ENCODE results near the gene DPM3. TPM values are rescaled to one million over a fixed set of nuclear protein-coding genes. Genes with fewer than 3 reads are reported as not detected.

DPM3 gene
- total and polyA plus RNA-seq, 2 of the 13 experiments (the other 11 are each of a cell fraction or from before 2014, with no cell fraction given) = 23.2 to 53.4 TPM

DNA sequence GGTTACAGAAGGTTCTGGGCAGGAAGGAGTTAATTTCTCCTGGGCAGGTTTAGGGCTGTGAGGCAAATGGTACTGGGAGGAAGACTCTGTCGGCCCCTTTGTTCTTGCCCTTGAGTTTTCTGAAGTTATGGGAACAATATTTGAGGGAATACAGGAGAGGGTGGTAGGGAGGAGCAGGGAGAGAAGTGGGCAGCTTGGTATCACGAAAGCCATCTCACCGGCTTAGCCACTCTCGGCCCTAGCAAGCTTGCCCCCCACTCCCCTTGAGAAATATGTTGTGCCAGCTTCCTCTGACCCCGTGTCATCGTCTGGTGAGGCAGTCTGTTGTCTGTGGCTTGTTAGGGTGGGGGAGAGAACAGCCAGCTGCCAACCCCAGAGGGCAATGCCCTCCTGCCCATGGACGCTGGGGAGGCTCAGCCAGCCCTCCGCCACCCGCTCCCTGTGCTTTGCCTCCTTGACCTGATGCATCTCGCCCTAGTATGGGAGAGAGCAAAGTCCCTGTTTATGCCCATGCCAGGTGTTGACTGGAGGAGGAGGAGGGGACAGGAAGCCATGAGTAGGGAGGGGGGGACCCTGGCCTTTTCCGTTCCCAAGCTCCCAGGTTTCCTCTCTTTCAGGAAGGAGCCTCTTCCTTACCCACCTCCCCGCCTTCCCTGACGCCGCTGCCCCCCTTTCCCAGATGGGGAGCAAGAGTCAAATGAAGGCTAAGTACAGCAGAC, 11.4 kb downstream of the DPM3 start (continued):
- TF ChIP-seq HNF1B (CRISPR knock-in tag; IDR thresholded peaks at IDR 0.05) = peak; percentile 81; the same call in 1 of the 2 replicates
- TF ChIP-seq ZNF737 (CRISPR knock-in tag; IDR thresholded peaks at IDR 0.05; ENCODE audit: borderline replicate concordance) = no peak
- TF ChIP-seq ZKSCAN5 (CRISPR knock-in tag; IDR thresholded peaks at IDR 0.05) = 0 out of 2 replicates have a peak, but pooled peaks have one; percentile 17
- no peak for TF ChIP-seq TBL1XR1 (IDR thresholded peaks at IDR 0.05; ENCODE audit: borderline replicate concordance, low read length, partially characterized antibody)
- TF ChIP-seq ZNF766 (CRISPR knock-in tag; IDR thresholded peaks at IDR 0.05; ENCODE audit: borderline replicate concordance) = no peak
- no peak for TF ChIP-seq ATAD3A (CRISPR knock-in tag; IDR thresholded peaks at IDR 0.05)
- no peak; the same call in 1 of the 2 replicates for TF ChIP-seq ZNF160 (CRISPR knock-in tag; IDR thresholded peaks at IDR 0.05)
- TF ChIP-seq ZHX2 (IDR thresholded peaks at IDR 0.05; ENCODE audit: low read depth) = peak; percentile 34; the same call in 1 of the 2 replicates
- TF ChIP-seq ZHX2 (CRISPR knock-in tag; IDR thresholded peaks at IDR 0.05; ENCODE audit: borderline replicate concordance) = no peak
- no peak for TF ChIP-seq ZNF724P (CRISPR knock-in tag; IDR thresholded peaks at IDR 0.05; ENCODE audit: borderline replicate concordance)
- TF ChIP-seq, protein P1, sequence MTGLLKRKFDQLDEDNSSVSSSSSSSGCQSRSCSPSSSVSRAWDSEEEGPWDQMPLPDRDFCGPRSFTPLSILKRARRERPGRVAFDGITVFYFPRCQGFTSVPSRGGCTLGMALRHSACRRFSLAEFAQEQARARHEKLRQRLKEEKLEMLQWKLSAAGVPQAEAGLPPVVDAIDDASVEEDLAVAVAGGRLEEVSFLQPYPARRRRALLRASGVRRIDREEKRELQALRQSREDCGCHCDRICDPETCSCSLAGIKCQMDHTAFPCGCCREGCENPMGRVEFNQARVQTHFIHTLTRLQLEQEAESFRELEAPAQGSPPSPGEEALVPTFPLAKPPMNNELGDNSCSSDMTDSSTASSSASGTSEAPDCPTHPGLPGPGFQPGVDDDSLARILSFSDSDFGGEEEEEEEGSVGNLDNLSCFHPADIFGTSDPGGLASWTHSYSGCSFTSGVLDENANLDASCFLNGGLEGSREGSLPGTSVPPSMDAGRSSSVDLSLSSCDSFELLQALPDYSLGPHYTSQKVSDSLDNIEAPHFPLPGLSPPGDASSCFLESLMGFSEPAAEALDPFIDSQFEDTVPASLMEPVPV (CRISPR knock-in tag; IDR thresholded peaks at IDR 0.05) = no peak
- TF ChIP-seq, protein P2, sequence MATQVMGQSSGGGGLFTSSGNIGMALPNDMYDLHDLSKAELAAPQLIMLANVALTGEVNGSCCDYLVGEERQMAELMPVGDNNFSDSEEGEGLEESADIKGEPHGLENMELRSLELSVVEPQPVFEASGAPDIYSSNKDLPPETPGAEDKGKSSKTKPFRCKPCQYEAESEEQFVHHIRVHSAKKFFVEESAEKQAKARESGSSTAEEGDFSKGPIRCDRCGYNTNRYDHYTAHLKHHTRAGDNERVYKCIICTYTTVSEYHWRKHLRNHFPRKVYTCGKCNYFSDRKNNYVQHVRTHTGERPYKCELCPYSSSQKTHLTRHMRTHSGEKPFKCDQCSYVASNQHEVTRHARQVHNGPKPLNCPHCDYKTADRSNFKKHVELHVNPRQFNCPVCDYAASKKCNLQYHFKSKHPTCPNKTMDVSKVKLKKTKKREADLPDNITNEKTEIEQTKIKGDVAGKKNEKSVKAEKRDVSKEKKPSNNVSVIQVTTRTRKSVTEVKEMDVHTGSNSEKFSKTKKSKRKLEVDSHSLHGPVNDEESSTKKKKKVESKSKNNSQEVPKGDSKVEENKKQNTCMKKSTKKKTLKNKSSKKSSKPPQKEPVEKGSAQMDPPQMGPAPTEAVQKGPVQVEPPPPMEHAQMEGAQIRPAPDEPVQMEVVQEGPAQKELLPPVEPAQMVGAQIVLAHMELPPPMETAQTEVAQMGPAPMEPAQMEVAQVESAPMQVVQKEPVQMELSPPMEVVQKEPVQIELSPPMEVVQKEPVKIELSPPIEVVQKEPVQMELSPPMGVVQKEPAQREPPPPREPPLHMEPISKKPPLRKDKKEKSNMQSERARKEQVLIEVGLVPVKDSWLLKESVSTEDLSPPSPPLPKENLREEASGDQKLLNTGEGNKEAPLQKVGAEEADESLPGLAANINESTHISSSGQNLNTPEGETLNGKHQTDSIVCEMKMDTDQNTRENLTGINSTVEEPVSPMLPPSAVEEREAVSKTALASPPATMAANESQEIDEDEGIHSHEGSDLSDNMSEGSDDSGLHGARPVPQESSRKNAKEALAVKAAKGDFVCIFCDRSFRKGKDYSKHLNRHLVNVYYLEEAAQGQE (IDR thresholded peaks at IDR 0.05; ENCODE audit: borderline replicate concordance in 1 of 2, low read depth in 1 of 2, low read length in 2 of 2) = peak in 1 of 2 experiments; percentile 69; a peak in 2 of 4 replicates
